Upper lobe of left lung (tissue), 6 donors: ENCODE results near the gene ARPIN. TPM values are rescaled to one million over a fixed set of nuclear protein-coding genes. Genes with fewer than 3 reads are reported as not detected.

Experiments
- ATAC-seq, 2 donors: fragments of 200-7000 bp; cut with Tn5 transposase; one replicate each; pipeline ENCODE4 v1.9.1; 2022; ENCODE audit warnings: mild to moderate bottlenecking in 2 of 2, moderate library complexity in 2 of 2; ENCODE audit not compliant: low FRiP score in 2 of 2
- DNase-seq, 2 donors: peaks; one replicate each; pipeline ENCODE4 v3.0.0-alpha.2; 2019 to 2020
- H3K27ac ChIP-seq, 4 donors: fragments of 200-600 bp; sonication (generic); one replicate each; pipeline ENCODE4 v1.5.1; 2016 to 2019
- H3K27me3 ChIP-seq, 4 donors: fragments of 200-600 bp; sonication (generic); one replicate each; pipeline ENCODE4 v1.5.1; 2017 to 2019
- H3K36me3 ChIP-seq, 4 donors: fragments of 200-600 bp; sonication (generic); one replicate each; pipeline ENCODE4 v1.5.1; 2016 to 2019
- H3K4me1 ChIP-seq, 4 donors: fragments of 200-600 bp; sonication (generic); one replicate each; pipeline ENCODE4 v1.5.1; 2018 to 2019
- H3K4me3 ChIP-seq, 4 donors: fragments of 200-600 bp; sonication (generic); one replicate each; pipeline ENCODE4 v1.5.1; 2017 to 2019; ENCODE audit warnings: mild to moderate bottlenecking in 2 of 4, moderate library complexity in 1 of 4
- H3K9me3 ChIP-seq, 4 donors: fragments of 200-600 bp; sonication (generic); one replicate each; pipeline ENCODE4 v1.5.1; 2018 to 2019
- CTCF ChIP-seq, 6 experiments: fragments of 450-650 bp in 4 of 6; fragments of 200-600 bp in 2 of 6; sonication (generic) in 2 of 6; IDR thresholded peaks; one replicate each; pipeline ENCODE4 v1.5.1; 2016 to 2019; ENCODE audit warnings: antibody characterized with exemption in 6 of 6
- EP300 ChIP-seq, 4 donors: sonication (generic); formaldehyde crosslinking; IDR thresholded peaks; one replicate each; pipeline ENCODE4 v1.5.1; 2017; ENCODE audit warnings: antibody characterized with exemption in 4 of 4, control low read depth in 2 of 4
- POLR2A ChIP-seq, 4 donors: fragments of 450-650 bp; IDR thresholded peaks; one replicate each; pipeline ENCODE4 v1.5.1; 2016 to 2017; ENCODE audit warnings: antibody characterized with exemption in 4 of 4, mild to moderate bottlenecking in 2 of 4
- POLR2AphosphoS5 ChIP-seq, 2 donors: sonication (generic); formaldehyde crosslinking; IDR thresholded peaks; one replicate each; pipeline ENCODE4 v1.5.1; 2017; ENCODE audit warnings: antibody characterized with exemption in 2 of 2
- WGBS, 2 donors: methylation state at CpG; one replicate each; pipeline ENCODE4 v1.1.5; 2017 to 2018; 5-methylcytosine and 5-hydroxymethylcytosine counted together
- small RNA-seq, 4 donors: library from RNA; depleted of rRNA; stranded (forward); fragments of <200 nt; gene quantifications; one replicate each; pipeline ENCODE3, GENCODE V24; 2016
- total RNA-seq, 6 donors: library from RNA; depleted of rRNA in 4 of 6; stranded (reverse); fragments of >200 nt in 4 of 6; gene quantifications; one replicate each; pipeline versions ENCODE4 v1.1.0 to v1.2.1, GENCODE V29; 2016 to 2021
- donor health status: DM: no; HTN: no; CAD: no; lungs with moderate emphysema.
- donor health status: DM: no; HTN: yes; CAD: no; lungs with severe emphysema.

Gene ARPIN
- total RNA-seq, 6 donors from 2014 or later = 24.9 to 56.6 (median 35.1) TPM

GRCh38 chr15:89852342-89852995 lies 60.3 kb downstream of the ARPIN start:
- ATAC-seq = no peak
- H3K27ac ChIP-seq = no peak overlapping the region
- TF ChIP-seq POLR2AphosphoS5 (IDR thresholded peaks at IDR 0.05) (no peak), POLR2A (IDR thresholded peaks at IDR 0.05) (no peak), CTCF (IDR thresholded peaks at IDR 0.05) (no peak), EP300 (IDR thresholded peaks at IDR 0.05) (no peak)

GRCh38 chr15:89851673-89852341 lies 60.9 kb downstream of the ARPIN start:
- DNase-seq = no peak
- Histone ChIP-seq H3K4me1 (peaks cover 0 to 7% (median 3%) of the 10 kb centered on the region in 4 donors), H3K27me3 (no peaks in the 10 kb centered on the region), H3K9me3 (no peaks in the 10 kb centered on the region), H3K27ac (peak overlapping the region in 2 of 4 donors; percentile 17 to 31), H3K36me3 (peaks cover 0 to 36% (median 0%) of the 10 kb centered on the region in 4 donors), H3K4me3 (no peak overlapping the region)
- TF ChIP-seq POLR2AphosphoS5 (IDR thresholded peaks at IDR 0.05) (no peak), POLR2A (IDR thresholded peaks at IDR 0.05) (no peak), CTCF (IDR thresholded peaks at IDR 0.05) (no peak), EP300 (IDR thresholded peaks at IDR 0.05) (no peak)
- WGBS, 2 donors = 84 to 88% methylated on average over 5 of the region's 5 CpGs
- ATAC-seq = peak in 1 of 2 donors; percentile 66

More at GRCh38 chr15:89852342-89852995, 60.3 kb downstream of the ARPIN start:
- Histone ChIP-seq H3K4me1 (peaks cover 0 to 5% (median 1%) of the 10 kb centered on the region in 4 donors), H3K36me3 (peaks cover 0 to 36% (median 0%) of the 10 kb centered on the region in 4 donors), H3K4me3 (no peak overlapping the region), H3K9me3 (no peaks in the 10 kb centered on the region), H3K27me3 (no peaks in the 10 kb centered on the region)
- WGBS, 2 donors = 100% methylated on average over 3 of the region's 3 CpGs
- no peak for DNase-seq

- WGBS, 2 donors = 80 to 95% methylated on average over 2 of the region's 2 CpGs
- TF ChIP-seq POLR2AphosphoS5 (IDR thresholded peaks at IDR 0.05) (no peak), EP300 (IDR thresholded peaks at IDR 0.05) (no peak)
These were observed 63.8 kb downstream of the ARPIN start for GRCh38 chr15:89848970-89849292.

GRCh38 chr15:89847101-89847500 lies 65.7 kb downstream of the ARPIN start:
- Histone ChIP-seq H3K4me1 (peaks cover 3 to 19% (median 12%) of the 10 kb centered on the region in 4 donors), H3K4me3 (no peak overlapping the region), H3K27ac (peak overlapping the region in 2 of 4 donors; percentile 13 to 44), H3K9me3 (no peaks in the 10 kb centered on the region), H3K27me3 (no peaks in the 10 kb centered on the region), H3K36me3 (peaks cover 0 to 42% (median 0%) of the 10 kb centered on the region in 4 donors)
- 57 to 80% methylated on average over 2 of the region's 2 CpGs for WGBS, 2 donors
- ATAC-seq = no peak
- TF ChIP-seq POLR2AphosphoS5 (IDR thresholded peaks at IDR 0.05) = no peak
- peak in 1 of 2 donors; percentile 74 for DNase-seq

More at GRCh38 chr15:89848970-89849292, 63.8 kb downstream of the ARPIN start:
- no peak overlapping the region for H3K4me3 ChIP-seq
- no peak for ATAC-seq
- no peak for DNase-seq
- no peaks in the 10 kb centered on the region for H3K27me3 ChIP-seq
- H3K9me3 ChIP-seq = no peaks in the 10 kb centered on the region
- peaks cover 0 to 40% (median 0%) of the 10 kb centered on the region in 4 donors for H3K36me3 ChIP-seq
- H3K4me1 ChIP-seq = peaks cover 3 to 19% (median 12%) of the 10 kb centered on the region in 4 donors
- H3K27ac ChIP-seq = peak overlapping the region in 3 of 4 donors; percentile 26 to 64 (median 40)

GRCh38 chr15:89845305-89845893 lies 67.4 kb downstream of the ARPIN start:
- Histone ChIP-seq H3K27ac (peak overlapping the region in 2 of 4 donors; percentile 0 to 10), H3K27me3 (no peaks in the 10 kb centered on the region), H3K4me1 (peaks cover 3 to 19% (median 12%) of the 10 kb centered on the region in 4 donors), H3K4me3 (no peak overlapping the region), H3K9me3 (no peaks in the 10 kb centered on the region), H3K36me3 (peaks cover 0 to 32% (median 0%) of the 10 kb centered on the region in 4 donors)
- TF ChIP-seq EP300 (IDR thresholded peaks at IDR 0.05) (no peak), CTCF (IDR thresholded peaks at IDR 0.05) (no peak), POLR2A (IDR thresholded peaks at IDR 0.05) (no peak), POLR2AphosphoS5 (IDR thresholded peaks at IDR 0.05) (no peak)
- whole genome bisulfite sequencing, 2 donors = 68 to 73% methylated on average over 5 of the region's 5 CpGs
- DNase-seq = no peak
- peak; percentile 70 to 75 for ATAC-seq

Small RNAs within 50 kb of the gene (small RNA-seq; reads per million reads assigned to genes)
- gene MIR5009 (0 to 1.0 (median 0.33) reads per million in 4 donors), gene MIR5094 (0 to 0.13 (median 0) reads per million in 4 donors), gene RNU6-1111P (0 reads per million in 4 donors), gene RNU7-111P (0 reads per million in 4 donors)

Other genes starting within 250 kb of the ARPIN start
- gene PLIN1, start 233.6 kb downstream of the ARPIN start, total RNA-seq = 1 to 10 TPM in 3 of 6 donors, under 1 TPM in 2, not detected in 1; 0.29 to 3.8 (median 1.1) TPM
- 10 to 100 TPM in 1 of 6 donors, 1 to 10 TPM in 5; 4.4 to 18.7 (median 6.7) TPM for gene PEX11A, start 222.2 kb downstream of the ARPIN start, total RNA-seq
- gene WDR93, start 222.1 kb downstream of the ARPIN start, total RNA-seq = 1 to 10 TPM in 4 of 6 donors, under 1 TPM in 2; 0.31 to 7.2 (median 1.9) TPM
- gene MESP1, start 161.7 kb downstream of the ARPIN start, total RNA-seq = 1 to 10 TPM in 5 of 6 donors, under 1 TPM in 1; 0.49 to 3.5 (median 1.7) TPM
- under 1 TPM in 1 of 6 donors, not detected in 5; 0.26 TPM for gene MESP2, start 136.6 kb downstream of the ARPIN start, total RNA-seq
- 100 to 1,000 TPM in 3 of 6 donors, 10 to 100 TPM in 3; 52.7 to 201 (median 98.9) TPM for gene ANPEP, start 98.1 kb downstream of the ARPIN start, total RNA-seq
- 10 to 100 TPM; 19.6 to 46.1 (median 28.9) TPM for gene AP3S2, start 19.0 kb downstream of the ARPIN start, total RNA-seq
- gene ZNF710, start 88.4 kb upstream of the ARPIN start, total RNA-seq = 10 to 100 TPM; 26.0 to 51.3 (median 44.5) TPM
- 10 to 100 TPM; 41.5 to 72.1 (median 48.7) TPM for gene IDH2, start 189.5 kb upstream of the ARPIN start, total RNA-seq